GM20000 (cell line): ENCODE measurements around the gene MCEE.

Experiments
- DNase-seq: peaks from one replicate; pipeline ENCODE4 v3.0.0; 2012; ENCODE audit warnings: low spot score
- CTCF ChIP-seq: IDR thresholded peaks from 2 replicates; pipeline ENCODE4 v1.5.1; 2012; ENCODE audit warnings: mild to moderate bottlenecking, control low read depth; ENCODE audit errors: extremely low read depth, missing control alignments

MCEE gene

DNA sequence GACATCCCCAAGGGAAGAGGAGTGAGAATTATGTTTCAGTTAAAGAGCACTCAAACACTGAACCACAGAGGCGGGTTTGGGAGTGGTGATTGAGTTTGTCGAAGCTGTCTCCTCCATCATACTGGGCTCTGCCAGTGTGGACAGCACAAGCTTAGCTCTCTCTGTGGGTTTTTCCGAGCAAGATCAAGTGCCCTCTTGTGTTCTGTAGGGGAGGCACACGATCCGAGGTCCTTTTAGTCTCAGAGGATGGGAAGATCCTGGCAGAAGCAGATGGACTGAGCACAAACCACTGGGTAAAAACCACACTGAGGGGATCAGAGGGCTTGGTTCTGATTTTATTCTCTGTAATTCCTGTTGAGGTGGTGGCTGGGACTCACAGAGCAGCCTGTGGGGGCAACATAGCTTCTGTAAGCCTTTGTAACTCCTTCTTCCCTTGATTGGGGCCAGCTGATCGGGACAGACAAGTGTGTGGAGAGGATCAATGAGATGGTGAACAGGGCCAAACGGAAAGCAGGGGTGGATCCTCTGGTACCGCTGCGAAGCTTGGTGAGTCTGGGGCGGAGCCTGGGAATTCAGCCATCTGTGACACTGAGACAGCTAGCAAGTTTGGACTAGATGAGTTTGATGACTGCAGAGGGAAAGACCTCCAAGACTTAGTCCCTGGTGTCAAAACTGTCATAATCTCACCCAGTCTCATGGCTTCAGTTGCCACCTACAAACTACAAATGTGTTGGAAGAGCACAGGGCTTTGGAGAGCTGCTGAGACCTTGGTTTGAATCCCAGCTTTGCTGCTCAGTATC is 59.5 kb downstream of the MCEE start:
- peak; percentile 49 for DNase-seq
- TF ChIP-seq CTCF: peak; percentile 24

DNA sequence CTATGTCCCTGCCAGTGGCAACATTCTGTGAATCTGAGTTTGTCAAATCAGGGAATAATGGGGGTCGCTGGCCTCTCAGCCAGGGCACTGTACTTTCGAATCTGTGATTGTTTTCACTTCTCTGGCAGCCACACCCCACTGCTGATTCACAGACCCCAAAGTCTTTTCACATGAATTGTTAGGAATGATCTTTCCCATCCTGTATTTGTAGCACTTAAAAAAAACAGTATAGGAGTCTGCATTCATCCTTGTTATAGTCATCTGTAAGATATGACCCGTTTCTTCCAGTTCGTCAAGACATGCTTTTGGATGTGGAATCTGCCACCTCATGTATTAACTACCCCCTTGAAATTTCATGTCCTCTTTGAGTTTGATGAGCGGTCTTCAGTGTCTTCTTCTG is 60.7 kb downstream of the MCEE start:
- TF ChIP-seq CTCF: no peak

DNA sequence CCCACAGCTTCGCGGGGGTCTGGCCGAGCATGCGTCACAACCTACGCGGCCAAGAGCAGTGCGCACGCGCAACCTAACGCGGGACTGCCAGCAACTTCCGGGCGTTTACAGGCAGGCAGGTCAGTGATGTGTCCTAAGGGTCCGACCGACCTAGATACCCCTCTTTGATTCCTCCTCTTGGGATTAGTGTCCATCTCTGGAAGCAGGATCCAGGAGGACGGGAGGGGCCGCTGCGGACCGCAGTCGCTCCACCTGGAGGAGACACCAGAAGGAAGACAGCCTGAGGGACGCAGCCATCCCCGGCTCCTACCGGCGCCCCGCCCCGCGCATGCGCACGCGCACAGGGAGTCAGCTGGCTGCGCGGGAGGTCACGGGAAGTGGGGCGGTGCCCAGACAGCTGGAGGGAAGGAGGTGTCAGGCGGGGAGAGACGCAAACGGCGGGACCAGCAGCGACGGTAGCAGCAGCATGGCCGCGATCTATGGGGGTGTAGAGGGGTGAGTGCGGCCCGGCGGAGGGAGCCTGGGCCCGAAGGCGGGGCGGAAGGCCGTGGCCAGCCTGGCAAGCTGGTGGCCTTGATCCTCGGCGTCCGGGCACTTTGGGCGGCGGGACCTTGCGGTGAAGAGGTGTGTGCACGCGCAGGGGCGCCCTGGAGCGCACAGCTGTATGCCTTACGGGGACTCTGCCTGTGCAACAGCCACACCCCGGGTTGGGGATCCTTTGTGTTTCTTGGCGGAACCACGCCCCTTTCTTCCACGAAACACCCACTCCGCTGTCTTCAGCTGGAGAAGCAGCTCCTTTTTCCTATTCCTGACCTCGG is 61.6 kb downstream of the MCEE start, which contains the start of gene NAGK:
Gene NAGK (plus strand): TSS at position 431 of the 818 bp plus-strand sequence. CDS start 36 bp downstream, at position 467.
- TF ChIP-seq CTCF: no peak
- peak; percentile 93 for DNase-seq

More for the DNA sequence above, 60.7 kb downstream of the MCEE start:
- no peak for DNase-seq

DNA sequence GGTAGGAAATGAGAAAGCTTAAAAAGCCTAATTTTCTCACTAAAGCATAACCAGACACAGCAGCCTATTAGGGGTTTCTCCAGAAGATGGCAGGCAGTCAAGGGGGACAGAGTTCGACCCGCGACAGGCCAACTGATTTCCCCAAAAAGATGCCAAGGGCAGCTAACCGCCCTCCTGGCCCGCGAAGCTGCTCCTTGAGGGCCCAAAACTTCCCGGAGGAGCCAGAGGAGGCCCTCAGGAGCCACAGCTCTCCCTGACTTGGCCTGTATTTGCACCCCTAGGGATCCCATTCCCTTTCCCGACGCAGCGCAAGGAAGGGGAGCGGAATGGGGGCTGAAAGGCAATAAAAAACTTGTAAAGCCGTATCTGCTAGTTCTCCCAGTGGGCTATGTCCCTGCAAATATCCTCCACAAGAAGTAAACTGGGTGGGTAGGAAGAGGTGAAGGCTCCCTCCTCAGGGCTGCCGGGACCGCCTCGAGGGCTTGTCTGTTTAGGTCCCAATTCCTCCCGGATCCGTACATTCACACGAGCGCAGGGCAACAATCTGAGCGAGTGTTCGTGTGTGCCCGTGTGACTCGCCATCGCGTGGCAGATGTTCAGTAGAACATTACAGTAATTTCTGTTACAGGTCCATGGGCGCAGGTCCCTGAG is 62.3 kb downstream of the MCEE start:
- DNase-seq: no peak
- TF ChIP-seq CTCF: no peak

DNA sequence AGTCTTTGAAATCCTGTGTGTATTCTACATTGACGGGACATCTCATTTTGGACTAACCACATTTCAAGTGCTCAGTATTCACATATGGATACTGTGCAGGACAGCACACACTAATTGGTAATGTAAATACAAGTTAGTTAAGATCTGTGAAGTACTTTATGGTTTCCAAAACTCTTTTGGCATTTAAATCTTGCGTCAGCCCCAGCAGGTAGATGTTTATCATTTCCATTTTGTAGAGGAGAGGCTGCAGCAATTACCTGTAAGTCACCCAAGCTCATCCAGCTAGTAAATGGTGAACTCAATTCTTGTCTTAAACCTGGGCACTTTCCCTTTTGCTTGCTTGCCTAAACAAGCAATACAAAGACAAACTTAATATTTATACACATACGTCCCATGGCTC is 63.2 kb downstream of the MCEE start:
- no peak for DNase-seq
- no peak for TF ChIP-seq CTCF

- DNase-seq: peak; percentile 38
- no peak for TF ChIP-seq CTCF
These were observed 65.0 kb downstream of the MCEE start for GRCh38 chr2:71064754-71065621.
